Fibroblast of pulmonary artery (primary cell): Measurements from ENCODE around the gene C5.
"Not testable (repeated sequence)": the region's sequence is repeated elsewhere in the genome, so short reads cannot be mapped to it uniquely, and the experiment has no call there.

Experiments used
- DNase-seq: peaks from one replicate; pipeline ENCODE4 v3.0.0-alpha.2; 2010; ENCODE audit warnings: low read depth
- H3K4me3 ChIP-seq: replicated peaks from 2 replicates; pipeline ENCODE4 v1.5.1; 2011; ENCODE audit warnings: low read depth, mild to moderate bottlenecking, control low read depth, low read length, moderate library complexity
- TF ChIP-seq, protein P1 (sequence below): IDR thresholded peaks from 2 replicates; pipeline ENCODE4 v1.5.1; 2011; ENCODE audit warnings: mild to moderate bottlenecking, control low read depth, low read length, inconsistent platforms; ENCODE audit errors: missing control alignments

The C5 gene

DNA sequence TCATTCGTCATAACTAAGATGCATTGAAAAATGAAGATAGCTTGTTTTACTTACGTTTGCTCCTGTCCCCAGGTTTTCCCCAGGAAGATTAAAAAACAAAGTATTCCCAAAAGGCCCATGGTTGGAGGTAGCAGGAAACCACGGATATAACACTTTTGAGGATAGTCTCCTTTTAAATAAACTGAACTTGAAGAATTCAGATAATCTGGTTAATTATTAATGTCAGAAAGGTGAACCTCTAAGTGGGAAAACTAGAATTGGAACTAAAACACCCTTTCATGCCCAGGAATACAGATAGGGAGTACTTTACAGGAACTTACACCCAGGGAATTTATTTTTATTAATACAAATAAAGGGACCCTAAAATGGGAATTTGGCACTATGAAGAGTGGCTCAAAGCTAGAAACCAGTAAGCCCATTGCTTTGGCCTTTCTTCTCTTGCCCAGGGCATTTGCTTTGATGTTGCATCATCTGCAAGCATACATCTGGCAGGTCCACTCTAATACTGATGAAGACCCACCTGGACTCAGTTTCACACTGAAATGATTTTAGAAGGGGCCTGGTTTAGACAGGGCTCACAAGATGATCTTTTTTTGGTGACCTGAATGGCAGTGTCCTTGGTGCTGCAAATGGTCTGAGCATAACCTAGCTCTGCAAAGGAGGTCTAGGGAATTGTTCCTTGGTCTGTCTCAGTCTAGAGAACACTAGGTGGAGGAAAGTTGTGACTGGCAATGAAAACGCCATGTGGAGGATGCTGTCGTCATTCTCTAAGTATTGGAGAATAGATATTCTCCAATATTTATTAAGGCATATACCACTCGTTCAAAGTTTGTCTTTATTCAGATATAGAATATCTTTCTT lies at the start of gene C5:
Gene C5, minus strand, starts transcription at position 148 of the 861 bp plus-strand sequence. Its CDS starts 29 bp downstream, at position 119.
- no peak within 1 kb of the TSS for H3K4me3 ChIP-seq
- no peak for DNase-seq
- TF ChIP-seq, protein P1, sequence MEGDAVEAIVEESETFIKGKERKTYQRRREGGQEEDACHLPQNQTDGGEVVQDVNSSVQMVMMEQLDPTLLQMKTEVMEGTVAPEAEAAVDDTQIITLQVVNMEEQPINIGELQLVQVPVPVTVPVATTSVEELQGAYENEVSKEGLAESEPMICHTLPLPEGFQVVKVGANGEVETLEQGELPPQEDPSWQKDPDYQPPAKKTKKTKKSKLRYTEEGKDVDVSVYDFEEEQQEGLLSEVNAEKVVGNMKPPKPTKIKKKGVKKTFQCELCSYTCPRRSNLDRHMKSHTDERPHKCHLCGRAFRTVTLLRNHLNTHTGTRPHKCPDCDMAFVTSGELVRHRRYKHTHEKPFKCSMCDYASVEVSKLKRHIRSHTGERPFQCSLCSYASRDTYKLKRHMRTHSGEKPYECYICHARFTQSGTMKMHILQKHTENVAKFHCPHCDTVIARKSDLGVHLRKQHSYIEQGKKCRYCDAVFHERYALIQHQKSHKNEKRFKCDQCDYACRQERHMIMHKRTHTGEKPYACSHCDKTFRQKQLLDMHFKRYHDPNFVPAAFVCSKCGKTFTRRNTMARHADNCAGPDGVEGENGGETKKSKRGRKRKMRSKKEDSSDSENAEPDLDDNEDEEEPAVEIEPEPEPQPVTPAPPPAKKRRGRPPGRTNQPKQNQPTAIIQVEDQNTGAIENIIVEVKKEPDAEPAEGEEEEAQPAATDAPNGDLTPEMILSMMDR, result no peak

DNA sequence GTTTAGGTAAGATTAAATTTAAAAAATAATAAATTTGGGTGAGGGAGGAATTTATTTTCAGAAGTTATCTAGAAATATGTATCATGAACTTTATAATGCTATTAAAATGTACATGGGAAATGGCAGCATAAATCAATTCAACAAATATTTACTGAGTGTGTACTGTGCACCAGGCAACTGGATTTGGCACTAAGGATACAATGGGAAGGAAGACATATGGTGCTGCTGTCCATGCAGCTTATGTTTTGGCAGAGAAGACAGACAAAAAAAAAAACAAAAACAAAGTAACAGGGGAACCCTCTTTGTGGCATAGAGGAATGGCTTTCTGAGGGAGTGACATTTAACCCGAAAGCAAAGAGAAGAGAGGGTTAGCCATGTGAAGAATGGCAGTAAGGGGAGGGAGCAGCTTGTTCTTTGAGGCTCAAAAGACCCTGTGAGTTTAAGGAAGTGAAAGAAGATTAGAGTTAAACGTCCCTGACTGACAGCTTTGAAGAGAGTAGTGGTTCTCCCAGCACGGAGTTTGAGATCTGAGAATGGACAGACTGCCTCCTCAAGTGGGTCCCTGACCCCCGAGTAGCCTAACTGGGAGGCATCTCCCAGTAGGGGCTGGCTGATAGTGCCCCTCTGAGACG lies 48.6 kb upstream of the C5 start:
- no peak overlapping the region for H3K4me3 ChIP-seq
- no peak for DNase-seq
- TF ChIP-seq, protein P1, result no peak

DNA sequence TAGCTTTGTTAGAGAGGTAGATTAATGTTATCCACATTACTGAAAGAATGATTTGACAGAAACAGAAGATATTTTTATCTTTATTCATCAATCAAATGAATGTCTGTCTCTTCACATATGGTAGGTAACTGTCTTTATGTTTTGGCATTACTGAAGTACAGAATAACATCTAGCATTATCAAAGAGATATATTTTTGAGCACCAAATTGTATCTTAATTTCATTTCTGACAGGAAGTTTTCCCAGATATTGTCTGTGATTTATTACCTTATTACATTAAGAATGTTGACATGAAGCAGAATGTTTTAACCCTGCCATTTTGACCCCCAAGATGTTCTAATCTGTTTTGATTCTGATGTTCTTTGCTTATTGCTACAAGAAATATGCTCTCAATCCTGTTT lies 45.0 kb upstream of the C5 start:
- H3K4me3 ChIP-seq, result no peak overlapping the region
- TF ChIP-seq, protein P1, result no peak

DNA sequence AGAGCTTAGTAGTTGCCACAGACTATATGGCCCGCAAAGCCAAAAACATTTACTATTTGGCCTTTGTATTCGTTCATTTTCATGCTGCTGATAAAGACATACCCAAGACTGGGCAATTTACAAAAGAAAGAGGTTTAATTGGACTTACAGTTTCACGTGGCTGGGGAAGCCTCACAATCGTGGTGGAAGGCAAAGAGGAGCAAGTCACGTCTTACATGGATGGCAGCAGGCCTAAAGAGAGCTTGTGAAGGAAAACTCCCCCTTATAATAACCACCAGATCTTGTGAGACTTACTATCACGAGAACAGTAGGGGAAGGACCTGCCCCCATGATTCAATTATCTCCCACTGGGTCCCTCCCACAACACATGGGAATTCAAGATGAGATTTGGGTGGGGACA lies 40.7 kb upstream of the C5 start:
- DNase-seq, result not testable (repeated sequence)

More for the DNA sequence above, 45.0 kb upstream of the C5 start:
- DNase-seq, result no peak

DNA sequence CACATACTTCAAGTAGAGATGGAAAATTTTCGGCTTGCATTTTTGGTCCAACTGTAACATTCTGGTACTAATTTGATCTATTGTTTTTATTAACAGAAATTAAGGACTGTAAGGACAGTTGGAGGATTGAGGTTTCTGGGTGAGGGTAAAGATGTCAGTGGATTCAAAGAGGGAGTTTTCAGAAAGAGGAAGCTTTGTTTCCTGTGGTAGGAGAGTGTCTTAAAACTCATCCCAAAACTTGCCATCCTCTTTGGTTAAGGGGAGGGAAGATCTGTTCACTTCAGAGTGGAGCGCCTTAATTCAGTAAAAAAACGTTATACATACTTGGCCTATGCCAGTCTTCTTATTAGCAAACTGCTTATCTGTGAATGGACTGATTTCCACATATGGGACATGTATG lies 38.5 kb upstream of the C5 start:
- H3K4me3 ChIP-seq, result no peak overlapping the region
- DNase-seq, result no peak
- TF ChIP-seq, protein P1, result no peak

More for the DNA sequence above, 40.7 kb upstream of the C5 start:
- not testable (repeated sequence) for H3K4me3 ChIP-seq

DNA sequence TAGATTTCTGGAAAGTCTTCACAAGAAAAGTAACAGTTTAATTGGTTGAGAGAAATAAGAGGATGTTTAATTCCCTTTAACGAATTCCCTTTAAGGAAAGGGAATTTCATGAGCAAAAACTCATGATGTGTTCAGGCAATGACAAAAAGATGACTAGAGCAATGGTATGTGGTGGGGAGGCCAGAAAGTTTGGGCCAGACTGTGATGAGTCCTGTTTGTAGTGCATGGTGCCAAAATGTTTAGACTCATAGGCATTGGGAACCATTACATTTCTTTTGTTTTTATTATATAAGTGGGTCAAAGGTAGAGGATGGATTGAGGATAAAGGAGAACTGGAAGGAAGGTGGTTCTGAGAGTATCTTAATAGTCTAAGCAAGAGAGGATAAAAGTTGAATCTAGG lies 35.6 kb upstream of the C5 start:
- DNase-seq, result no peak
- TF ChIP-seq, protein P1, result no peak
- no peak overlapping the region for H3K4me3 ChIP-seq

DNA sequence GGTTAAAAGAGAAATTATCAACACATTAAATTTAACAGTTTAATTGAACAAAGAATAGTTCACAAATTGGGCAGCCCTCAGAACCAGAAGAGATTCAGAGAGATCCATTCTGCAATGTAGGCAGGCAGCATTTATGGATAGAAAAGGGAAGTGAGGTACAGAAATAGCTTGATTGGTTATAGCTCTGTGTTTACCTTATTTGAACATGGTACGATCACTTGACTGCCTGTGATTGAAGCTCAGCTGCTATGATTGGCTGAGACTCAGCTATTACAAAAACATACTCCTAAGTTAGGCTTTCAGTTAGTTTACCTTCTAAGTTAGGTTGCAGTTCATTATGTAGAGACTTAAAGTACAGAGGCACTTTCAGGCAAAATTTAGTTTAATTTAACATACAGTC lies 32.0 kb upstream of the C5 start:
- DNase-seq, result no peak
- no peak overlapping the region for H3K4me3 ChIP-seq
- TF ChIP-seq, protein P1, result no peak
